Left lung (tissue), 10 donors: Measurements from ENCODE around the gene NID1. TPM values are rescaled to one million over a fixed set of nuclear protein-coding genes. Genes with fewer than 3 reads are reported as not detected.
"Not testable (repeated sequence)": the region's sequence is repeated elsewhere in the genome, so short reads cannot be mapped to it uniquely, and the experiment has no call there.

Experiments used
- ATAC-seq: fragments of 200-7000 bp; cut with Tn5 transposase; one replicate; pipeline ENCODE4 v1.9.1; 2020; ENCODE audit warnings: moderate library complexity
- DNase-seq, 4 donors: peaks; one replicate each; pipeline ENCODE4 v3.0.0-alpha.2; 2013 to 2020
- H3K27ac ChIP-seq, 2 donors: fragments of 200-600 bp; sonication (generic) in 1 of 2; one replicate each; pipeline versions ENCODE4 v1.5.0 to v1.8.0; 2020 to 2021
- H3K27me3 ChIP-seq, 2 donors: fragments of 200-600 bp; sonication (generic) in 1 of 2; one replicate each; pipeline versions ENCODE4 v1.5.0 to v1.8.0; 2020 to 2021
- H3K36me3 ChIP-seq, 2 donors: fragments of 200-600 bp; sonication (generic) in 1 of 2; one replicate each; pipeline versions ENCODE4 v1.5.0 to v1.8.0; 2020 to 2021
- H3K4me1 ChIP-seq, 2 donors: fragments of 200-600 bp; one replicate each; pipeline ENCODE4 v1.8.0; 2021
- H3K4me3 ChIP-seq, 2 donors: fragments of 200-600 bp; sonication (generic) in 1 of 2; one replicate each; pipeline versions ENCODE4 v1.5.0 to v1.8.0; 2020 to 2021; ENCODE audit warnings: mild to moderate bottlenecking in 1 of 2
- H3K9me3 ChIP-seq, 2 donors: fragments of 200-600 bp; sonication (generic) in 1 of 2; one replicate each; pipeline versions ENCODE4 v1.5.0 to v1.8.0; 2020 to 2021
- intact Hi-C, 2 donors: fragments of 100-400 bp; cut with DNase I; formaldehyde crosslinking; loops; one replicate each; pipeline versions ENCODE4 v1.11.2 to v1.14.2; 2022
- polyA plus RNA-seq, 6 donors: library from polyadenylated mRNA; unstranded; fragments of 120-200 nt; gene quantifications; one replicate each; pipeline ENCODE4 v1.2.1, GENCODE V29; 2013; ENCODE audit not compliant: insufficient read length in 6 of 6
- total RNA-seq, 2 donors: library from RNA; stranded (reverse); fragmentation: NEBNext Ultra II Directional; extraction: Animal tissue kit (Norgen Biotek cat#: 25700); gene quantifications; one replicate each; pipeline ENCODE4 v1.2.1, GENCODE V29; 2021
- TF ChIP-seq, protein P1 (sequence below), 2 donors: fragments of 200-600 bp; sonication (generic) in 1 of 2; IDR thresholded peaks; one replicate each; pipeline versions ENCODE4 v1.5.0 to v1.8.0; 2021; ENCODE audit warnings: antibody characterized with exemption in 2 of 2
- donor health status: DM: no; HTN: yes; CAD: no.
- donor health status: DM: no; HTN: no; CAD: no.

Gene NID1
- total and polyA plus RNA-seq, 8 donors = 55.4 to 233 (median 218) TPM

GRCh38 chr1:236078993-236079392 is 14.1 kb upstream of the NID1 start:
- intact Hi-C loops = no loop called here
- Histone ChIP-seq H3K4me1 (no peaks in the 10 kb centered on the region), H3K27ac (no peak overlapping the region), H3K4me3 (no peak overlapping the region), H3K27me3 (no peaks in the 10 kb centered on the region), H3K9me3 (no peaks in the 10 kb centered on the region), H3K36me3 (no peaks in the 10 kb centered on the region)
- TF ChIP-seq, protein P1, sequence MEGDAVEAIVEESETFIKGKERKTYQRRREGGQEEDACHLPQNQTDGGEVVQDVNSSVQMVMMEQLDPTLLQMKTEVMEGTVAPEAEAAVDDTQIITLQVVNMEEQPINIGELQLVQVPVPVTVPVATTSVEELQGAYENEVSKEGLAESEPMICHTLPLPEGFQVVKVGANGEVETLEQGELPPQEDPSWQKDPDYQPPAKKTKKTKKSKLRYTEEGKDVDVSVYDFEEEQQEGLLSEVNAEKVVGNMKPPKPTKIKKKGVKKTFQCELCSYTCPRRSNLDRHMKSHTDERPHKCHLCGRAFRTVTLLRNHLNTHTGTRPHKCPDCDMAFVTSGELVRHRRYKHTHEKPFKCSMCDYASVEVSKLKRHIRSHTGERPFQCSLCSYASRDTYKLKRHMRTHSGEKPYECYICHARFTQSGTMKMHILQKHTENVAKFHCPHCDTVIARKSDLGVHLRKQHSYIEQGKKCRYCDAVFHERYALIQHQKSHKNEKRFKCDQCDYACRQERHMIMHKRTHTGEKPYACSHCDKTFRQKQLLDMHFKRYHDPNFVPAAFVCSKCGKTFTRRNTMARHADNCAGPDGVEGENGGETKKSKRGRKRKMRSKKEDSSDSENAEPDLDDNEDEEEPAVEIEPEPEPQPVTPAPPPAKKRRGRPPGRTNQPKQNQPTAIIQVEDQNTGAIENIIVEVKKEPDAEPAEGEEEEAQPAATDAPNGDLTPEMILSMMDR (IDR thresholded peaks at IDR 0.05) = no peak
- DNase-seq (peak in 1 of 4 donors; percentile 43), ATAC-seq (no peak)

DNA sequence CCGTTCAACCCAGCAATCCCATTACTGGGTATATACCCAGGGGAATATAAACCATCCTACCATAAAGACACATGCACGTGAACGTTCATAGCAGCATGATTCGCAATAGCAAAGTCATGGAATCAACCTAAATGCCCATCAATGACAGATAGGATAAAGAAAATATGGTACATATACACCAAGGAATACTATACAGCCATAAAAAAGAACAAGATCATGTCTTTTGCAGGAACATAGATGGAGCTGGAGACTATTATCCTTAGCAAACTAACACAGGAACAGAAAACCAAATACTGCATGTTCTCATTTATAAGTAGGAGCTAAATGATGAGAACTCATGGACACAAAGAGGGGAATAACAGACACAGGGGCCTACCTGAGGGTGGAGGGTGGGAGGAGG is 13.2 kb upstream of the NID1 start:
- not testable (repeated sequence) for ATAC-seq

DNA sequence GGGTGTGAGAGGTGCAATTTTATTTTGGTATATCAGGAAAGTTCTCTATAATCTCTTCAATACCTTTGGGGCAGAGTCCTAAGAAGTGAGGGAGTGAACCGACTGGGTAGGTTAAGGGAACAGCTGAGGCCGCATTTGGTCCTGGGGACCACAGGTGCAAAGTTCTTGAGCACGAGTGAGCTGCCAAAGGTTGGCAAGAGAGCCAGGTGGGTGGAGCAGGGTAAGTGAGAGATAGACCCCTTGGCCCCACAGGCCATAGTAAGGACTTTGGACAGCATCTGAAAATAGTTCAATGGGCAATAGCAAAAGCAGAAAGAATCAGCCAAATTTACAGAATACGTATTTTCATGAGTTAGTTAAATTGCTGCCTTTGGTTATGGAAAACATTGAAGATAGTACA is 11.0 kb upstream of the NID1 start:
- no peak for ATAC-seq
- DNase-seq = no peak
- Histone ChIP-seq H3K4me3 (no peak overlapping the region), H3K9me3 (peaks cover 0 to under 1% of the 10 kb centered on the region in 2 donors), H3K4me1 (no peaks in the 10 kb centered on the region), H3K36me3 (no peaks in the 10 kb centered on the region), H3K27me3 (no peaks in the 10 kb centered on the region), H3K27ac (no peak overlapping the region)
- TF ChIP-seq, protein P1 (IDR thresholded peaks at IDR 0.05) = no peak
- intact Hi-C loops = no loop called here

More for the DNA sequence above, 13.2 kb upstream of the NID1 start:
- H3K4me3 ChIP-seq, H3K4me1 ChIP-seq, DNase-seq, H3K27ac ChIP-seq, H3K9me3 ChIP-seq, H3K36me3 ChIP-seq, H3K27me3 ChIP-seq, intact Hi-C loops: not testable (repeated sequence)

GRCh38 chr1:236073307-236073897 is 8.5 kb upstream of the NID1 start:
- no peaks in the 10 kb centered on the region for H3K27me3 ChIP-seq
- TF ChIP-seq, protein P1 (IDR thresholded peaks at IDR 0.05) = no peak
- no peak overlapping the region for H3K27ac ChIP-seq
- DNase-seq = no peak
- no peak for ATAC-seq
- no peaks in the 10 kb centered on the region for H3K36me3 ChIP-seq
- H3K9me3 ChIP-seq = peaks cover 0 to 8% of the 10 kb centered on the region in 2 donors
- H3K4me1 ChIP-seq = no peaks in the 10 kb centered on the region
- no peak overlapping the region for H3K4me3 ChIP-seq
- intact Hi-C loops = no loop called here

GRCh38 chr1:236072001-236072400 is 7.1 kb upstream of the NID1 start:
- ATAC-seq (no peak), DNase-seq (no peak)
- H3K4me1 ChIP-seq = peaks cover 0 to 2% of the 10 kb centered on the region in 2 donors
- intact Hi-C loops = no loop called here
- H3K4me3 ChIP-seq = no peak overlapping the region
- H3K36me3 ChIP-seq = no peaks in the 10 kb centered on the region
- no peaks in the 10 kb centered on the region for H3K27me3 ChIP-seq
- peaks cover 0 to 8% of the 10 kb centered on the region in 2 donors for H3K9me3 ChIP-seq
- H3K27ac ChIP-seq = no peak overlapping the region
- TF ChIP-seq, protein P1 (IDR thresholded peaks at IDR 0.05) = no peak

GRCh38 chr1:236070753-236071152 is 5.9 kb upstream of the NID1 start:
- intact Hi-C loops = no loop called here
- no peak for DNase-seq
- Histone ChIP-seq H3K4me3 (no peak overlapping the region), H3K27me3 (peaks cover 0 to 6% of the 10 kb centered on the region in 2 donors), H3K36me3 (no peaks in the 10 kb centered on the region), H3K9me3 (peaks cover 0 to 8% of the 10 kb centered on the region in 2 donors), H3K27ac (no peak overlapping the region), H3K4me1 (peaks cover 0 to 15% of the 10 kb centered on the region in 2 donors)
- TF ChIP-seq, protein P1 (IDR thresholded peaks at IDR 0.05) = no peak
- no peak for ATAC-seq
